T-helper 1 cell treated with Interleukin-12 subunit alpha and Interleukin-12 subunit beta and Interleukin-4 antibody, amounts not matched to agents 30 ng/mL and 1 ng/mL, for 36 hours (primary cell): ENCODE results near the gene GBA2. TPM values are rescaled to one million over a fixed set of nuclear protein-coding genes. Genes with fewer than 3 reads are reported as not detected.

ENCODE experiments used
- intact Hi-C: fragments of 100-400 bp; cut with micrococcal nuclease; formaldehyde crosslinking; loops from one replicate; pipeline ENCODE4 v1.15.1; 2024
- total RNA-seq: library from RNA; stranded (reverse); gene quantifications from 2 replicates; pipeline ENCODE4 v1.2.3, GENCODE V29; 2022

The GBA2 gene
- total RNA-seq, 1 donor from 2014 or later = 61.0 TPM

- intact Hi-C loops = no loop called here
Measured at GRCh38 chr9:35719546-35719945, 29.5 kb downstream of the GBA2 start.

GRCh38 chr9:35718721-35719511 lies 30.1 kb downstream of the GBA2 start:
- intact Hi-C loops = no loop called here

GRCh38 chr9:35717132-35717870 lies 31.7 kb downstream of the GBA2 start:
- intact Hi-C loops = no loop called here

- intact Hi-C loops = no loop called here
Measured at GRCh38 chr9:35716230-35716629, 32.8 kb downstream of the GBA2 start.

GRCh38 chr9:35714579-35715252 lies 34.3 kb downstream of the GBA2 start:
- intact Hi-C loops = no loop called here

- intact Hi-C loops = no loop called here
Measured at GRCh38 chr9:35714123-35714522, 34.9 kb downstream of the GBA2 start.

DNA sequence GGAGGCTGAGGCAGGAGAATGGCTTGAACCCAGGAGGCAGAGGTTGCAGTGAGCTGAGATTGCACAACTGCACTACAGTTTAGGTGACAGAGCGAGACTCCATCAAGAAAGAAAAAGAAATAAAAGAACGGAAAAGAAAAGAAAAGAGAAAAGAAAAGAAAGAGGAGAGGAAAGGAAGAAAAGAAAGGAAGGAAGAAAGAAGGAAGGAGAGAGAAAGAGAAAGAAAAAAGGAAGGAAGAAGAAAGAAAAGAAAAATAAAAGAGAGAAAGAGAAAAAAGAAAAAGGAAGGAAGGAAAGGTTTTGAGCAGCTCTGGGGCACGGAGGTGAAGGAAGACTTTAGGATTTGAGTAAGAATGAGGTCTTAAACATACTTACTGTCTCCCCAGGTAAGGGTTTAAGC lies 35.5 kb downstream of the GBA2 start:
- intact Hi-C loops = no loop called here

DNA sequence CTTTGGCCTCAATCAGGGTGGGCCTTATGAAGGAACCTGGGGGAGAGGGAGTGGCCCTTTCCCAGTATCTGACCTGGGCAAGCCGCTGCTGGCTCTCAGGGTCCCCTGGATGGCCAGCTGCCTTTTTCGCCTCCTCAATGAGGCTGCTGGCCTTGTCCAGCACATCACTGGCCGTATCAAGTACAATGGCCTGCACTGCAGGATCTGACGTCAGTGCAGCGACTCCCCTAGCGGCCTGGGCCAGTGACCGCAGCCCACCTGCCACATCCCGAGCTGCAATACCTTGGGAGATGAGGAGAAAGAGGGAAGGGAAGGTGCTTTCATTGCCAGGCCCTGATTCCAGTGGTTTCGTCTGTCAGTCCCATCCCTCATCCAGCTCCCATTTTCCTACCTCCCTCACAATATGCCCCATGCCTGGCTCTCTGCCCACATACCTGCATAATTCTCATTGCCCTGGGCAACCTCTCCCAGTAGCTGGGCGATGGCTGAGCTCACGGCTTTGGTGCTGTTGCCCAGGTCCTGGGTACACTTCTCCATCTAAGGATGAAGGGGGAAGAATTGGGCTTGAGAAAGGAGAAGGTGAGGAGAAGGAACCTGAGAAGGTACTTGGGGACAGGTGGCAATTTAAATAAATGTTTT lies 36.1 kb downstream of the GBA2 start:
- intact Hi-C loops = no loop called here

GRCh38 chr9:35711501-35712428 lies 37.3 kb downstream of the GBA2 start:
- intact Hi-C loops = no loop called here

GRCh38 chr9:35710818-35711500 lies 38.1 kb downstream of the GBA2 start:
- intact Hi-C loops = no loop called here

DNA sequence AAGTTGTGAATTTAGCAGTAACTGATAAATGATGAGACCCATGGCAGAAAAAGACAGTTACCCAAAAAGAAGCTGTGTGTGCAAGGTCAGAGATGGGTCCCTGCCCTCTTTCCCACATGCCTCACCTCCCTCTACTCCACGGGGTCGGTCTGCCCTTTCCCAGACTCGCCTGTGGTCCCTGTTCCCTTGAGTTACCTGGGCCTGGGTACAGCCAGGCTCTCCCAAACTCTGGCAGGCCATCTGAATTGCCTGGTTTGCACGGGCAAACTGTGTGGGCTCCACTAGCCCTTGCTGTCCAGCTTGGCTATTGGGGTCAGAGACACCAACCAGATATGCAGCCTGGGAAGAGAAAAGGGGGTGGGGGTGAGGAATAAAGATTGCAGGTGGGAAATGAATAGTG lies 40.9 kb downstream of the GBA2 start:
- intact Hi-C loops = no loop called here

DNA sequence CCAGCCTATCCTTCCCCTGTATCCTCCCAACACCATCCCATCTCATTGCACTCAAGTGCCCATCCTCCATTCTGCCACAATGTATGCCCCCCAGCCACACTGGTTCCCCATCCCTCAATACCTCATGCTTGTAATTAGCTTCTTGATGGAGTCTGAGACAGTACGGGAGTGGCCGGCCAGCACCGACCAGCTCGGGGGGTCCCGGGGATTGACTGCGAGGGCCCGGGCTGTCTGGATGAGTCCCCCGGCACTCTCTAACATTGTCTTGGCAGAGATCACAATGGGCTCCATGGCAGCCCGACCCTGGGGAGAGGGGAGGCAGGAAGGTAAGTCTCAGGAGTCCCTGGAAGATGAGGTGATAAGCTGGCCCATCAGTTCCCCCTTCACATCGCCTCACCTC lies 42.1 kb downstream of the GBA2 start:
- intact Hi-C loops = no loop called here

DNA sequence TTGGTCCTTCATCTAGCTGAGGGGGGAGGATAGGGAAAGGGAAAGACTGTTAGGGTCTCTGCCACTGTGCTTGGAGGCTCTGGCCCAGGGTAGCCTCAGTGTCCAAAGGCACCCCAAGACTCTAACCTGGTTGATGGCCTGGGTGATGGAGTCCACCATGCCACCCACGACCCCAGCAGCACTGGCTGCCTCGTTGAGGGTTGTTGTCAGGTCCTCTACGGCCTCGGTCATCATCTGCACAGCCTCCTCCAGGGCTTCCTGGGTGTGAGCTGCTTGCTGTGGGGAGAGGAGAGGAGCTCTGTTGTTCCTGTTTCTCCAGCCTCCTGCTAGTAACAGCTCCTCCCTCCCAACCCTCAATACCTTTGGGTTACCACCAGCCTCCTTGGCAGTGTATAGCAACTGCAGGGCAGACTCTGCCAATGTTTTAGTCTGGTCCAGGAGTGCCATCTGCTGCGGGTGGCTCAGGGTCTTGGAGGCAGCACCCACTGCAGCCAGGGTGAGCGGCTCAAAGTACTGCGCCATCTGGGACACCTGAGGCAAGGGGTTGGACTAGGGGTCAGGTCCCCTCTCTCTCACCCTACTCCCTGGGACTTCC lies 43.1 kb downstream of the GBA2 start:
- intact Hi-C loops = no loop called here

DNA sequence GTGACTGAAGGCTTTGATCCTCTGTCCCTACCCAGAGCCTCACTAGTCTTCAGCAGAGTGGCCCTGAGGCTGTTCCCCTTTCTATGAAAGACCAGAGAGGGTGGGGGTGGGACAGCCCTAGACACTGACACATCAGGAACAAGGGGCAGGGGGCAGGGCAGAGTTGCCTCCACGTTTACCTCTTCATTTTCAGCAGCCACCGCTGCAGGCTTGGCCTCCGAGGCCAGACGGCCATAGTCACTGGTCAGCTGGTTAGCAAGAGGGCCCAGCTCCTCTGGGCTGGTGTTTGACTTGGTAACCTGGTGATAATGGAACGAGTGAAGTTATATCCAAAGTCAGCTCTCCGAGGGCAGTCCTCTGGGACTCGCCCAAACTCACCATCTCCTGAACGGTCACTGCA lies 43.7 kb downstream of the GBA2 start:
- intact Hi-C loops = no loop called here

GRCh38 chr9:35703906-35704672 lies 44.9 kb downstream of the GBA2 start:
- intact Hi-C loops = no loop called here

DNA sequence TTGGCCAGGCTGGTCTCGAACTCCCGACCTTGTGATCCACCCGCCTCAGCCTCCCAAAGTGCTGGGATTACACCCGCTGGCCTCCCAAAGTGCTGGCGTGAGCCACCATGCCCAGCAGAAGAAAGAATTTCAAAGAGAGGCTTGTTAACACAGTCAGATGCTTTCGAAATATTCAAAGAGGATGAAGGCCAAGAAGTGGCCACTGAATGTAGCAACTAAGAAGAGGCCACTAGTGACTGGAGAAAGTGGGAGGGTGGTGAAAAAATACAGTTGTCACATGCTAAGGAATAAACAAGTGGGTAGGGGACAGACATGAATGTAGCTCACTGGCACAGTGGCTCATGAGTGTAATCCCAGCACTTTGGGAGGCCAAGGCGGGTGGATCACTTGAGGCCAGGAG lies 46.3 kb downstream of the GBA2 start:
- intact Hi-C loops = no loop called here

DNA sequence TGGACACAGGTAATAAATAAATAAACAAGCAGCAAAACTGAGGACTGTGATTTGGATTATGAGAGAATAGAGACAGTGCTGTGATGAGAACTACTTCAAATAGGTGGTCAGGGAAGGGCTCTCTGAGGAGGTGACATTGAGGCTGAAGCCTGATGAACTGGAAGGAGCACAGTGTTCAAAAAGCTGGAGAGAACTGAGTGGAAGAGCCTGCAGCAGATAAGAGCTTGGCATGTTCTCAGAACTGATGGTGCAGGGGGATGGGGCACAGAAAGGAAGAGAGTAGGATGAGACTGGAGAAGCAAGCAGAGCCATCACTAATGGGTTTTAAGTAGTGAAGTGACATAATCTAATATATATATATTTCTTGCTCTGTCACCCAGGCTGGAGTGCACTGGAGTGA lies 48.1 kb downstream of the GBA2 start:
- intact Hi-C loops = no loop called here

DNA sequence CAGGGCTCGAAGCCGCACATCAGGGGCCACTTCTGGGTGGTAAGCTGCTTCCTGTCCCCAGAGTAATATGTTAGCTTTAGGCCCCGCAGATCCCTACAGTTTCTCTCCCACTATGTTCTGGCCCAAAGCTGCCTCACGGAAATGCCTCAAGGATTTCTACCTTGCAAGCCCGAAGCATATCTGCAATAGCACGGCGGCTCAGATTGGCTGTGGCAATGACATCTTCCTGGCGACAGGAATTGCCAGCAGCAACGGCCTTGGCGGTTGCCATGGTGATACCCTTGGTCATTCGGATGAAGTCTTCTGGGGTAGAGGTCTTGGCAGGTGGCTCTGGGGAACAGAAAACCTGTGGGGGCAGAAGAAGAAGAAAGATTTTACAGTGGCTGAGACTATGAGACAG lies 49.0 kb downstream of the GBA2 start:
- intact Hi-C loops = no loop called here

DNA sequence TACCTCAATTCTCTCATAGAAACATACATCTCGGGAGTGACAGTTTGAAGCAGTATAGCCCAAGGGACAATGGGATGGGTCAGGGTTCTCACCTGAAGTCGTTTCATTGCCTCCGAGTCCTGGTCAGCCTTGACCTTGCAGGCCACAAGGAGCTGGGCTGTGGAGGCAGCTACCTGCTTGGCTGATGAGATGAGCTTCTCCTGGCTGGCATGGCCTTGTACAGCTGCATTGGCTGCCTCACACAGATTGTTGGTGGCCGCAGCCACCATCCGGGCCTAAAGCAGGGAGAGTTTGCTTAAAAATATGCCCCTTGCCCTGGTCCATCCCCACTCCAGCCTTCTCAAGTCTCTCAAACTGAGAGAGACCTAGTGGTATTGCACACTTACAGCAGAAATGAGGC lies 50.8 kb downstream of the GBA2 start:
- intact Hi-C loops = no loop called here
